ENCODE results near the gene TTC33. TPM values are rescaled to one million over a fixed set of nuclear protein-coding genes. Genes with fewer than 3 reads are reported as not detected.

The TTC33 gene
- total RNA-seq, 1 donor from 2014 or later, result 7.0 TPM

DNA sequence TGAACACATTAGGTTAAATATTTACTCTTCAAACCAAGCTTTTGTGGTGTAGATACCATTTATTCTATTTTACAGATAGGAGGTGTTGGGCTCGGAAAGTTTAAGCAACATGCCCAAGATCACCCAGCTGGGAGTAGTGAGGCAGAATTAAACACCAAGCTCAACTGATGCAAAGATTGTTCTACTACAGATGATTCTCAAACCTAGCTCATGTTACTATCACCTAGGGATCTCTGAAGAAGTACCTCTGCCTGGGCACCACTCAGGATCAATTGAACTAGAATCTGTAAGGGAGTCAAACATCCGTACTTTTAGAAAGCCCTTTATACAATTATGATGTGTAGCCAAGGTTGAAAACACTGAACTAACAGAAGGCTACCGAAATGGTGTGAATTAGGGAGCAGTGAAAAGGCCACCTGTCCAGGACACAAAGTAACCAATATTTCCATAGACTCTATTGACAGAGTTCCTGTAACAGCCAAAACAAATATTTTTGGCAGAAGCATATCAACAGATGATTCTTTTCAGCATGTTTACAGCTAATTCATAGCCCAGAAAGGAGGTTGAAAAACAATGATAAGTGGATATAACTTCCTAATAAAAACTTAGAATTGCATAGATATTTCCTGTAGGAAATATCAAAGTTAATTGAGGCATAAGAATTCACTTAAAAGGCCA is 234.5 kb downstream of the TTC33 start:
- no peaks in the 10 kb centered on the region for H3K4me1 ChIP-seq
- no peak overlapping the region for H3K4me3 ChIP-seq
- DNase-seq (ENCODE audit: low spot score in 2 of 2), result no peak
- no peak overlapping the region for H3K27ac ChIP-seq
- intact Hi-C loops (cut with DNase I), result no loop called here
- H3K36me3 ChIP-seq, result no peaks in the 10 kb centered on the region
- no peaks in the 10 kb centered on the region for H3K9me3 ChIP-seq
- H3K27me3 ChIP-seq, result no peaks in the 10 kb centered on the region
- TF ChIP-seq, protein P1, sequence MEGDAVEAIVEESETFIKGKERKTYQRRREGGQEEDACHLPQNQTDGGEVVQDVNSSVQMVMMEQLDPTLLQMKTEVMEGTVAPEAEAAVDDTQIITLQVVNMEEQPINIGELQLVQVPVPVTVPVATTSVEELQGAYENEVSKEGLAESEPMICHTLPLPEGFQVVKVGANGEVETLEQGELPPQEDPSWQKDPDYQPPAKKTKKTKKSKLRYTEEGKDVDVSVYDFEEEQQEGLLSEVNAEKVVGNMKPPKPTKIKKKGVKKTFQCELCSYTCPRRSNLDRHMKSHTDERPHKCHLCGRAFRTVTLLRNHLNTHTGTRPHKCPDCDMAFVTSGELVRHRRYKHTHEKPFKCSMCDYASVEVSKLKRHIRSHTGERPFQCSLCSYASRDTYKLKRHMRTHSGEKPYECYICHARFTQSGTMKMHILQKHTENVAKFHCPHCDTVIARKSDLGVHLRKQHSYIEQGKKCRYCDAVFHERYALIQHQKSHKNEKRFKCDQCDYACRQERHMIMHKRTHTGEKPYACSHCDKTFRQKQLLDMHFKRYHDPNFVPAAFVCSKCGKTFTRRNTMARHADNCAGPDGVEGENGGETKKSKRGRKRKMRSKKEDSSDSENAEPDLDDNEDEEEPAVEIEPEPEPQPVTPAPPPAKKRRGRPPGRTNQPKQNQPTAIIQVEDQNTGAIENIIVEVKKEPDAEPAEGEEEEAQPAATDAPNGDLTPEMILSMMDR (IDR thresholded peaks at IDR 0.05), result no peak

DNA sequence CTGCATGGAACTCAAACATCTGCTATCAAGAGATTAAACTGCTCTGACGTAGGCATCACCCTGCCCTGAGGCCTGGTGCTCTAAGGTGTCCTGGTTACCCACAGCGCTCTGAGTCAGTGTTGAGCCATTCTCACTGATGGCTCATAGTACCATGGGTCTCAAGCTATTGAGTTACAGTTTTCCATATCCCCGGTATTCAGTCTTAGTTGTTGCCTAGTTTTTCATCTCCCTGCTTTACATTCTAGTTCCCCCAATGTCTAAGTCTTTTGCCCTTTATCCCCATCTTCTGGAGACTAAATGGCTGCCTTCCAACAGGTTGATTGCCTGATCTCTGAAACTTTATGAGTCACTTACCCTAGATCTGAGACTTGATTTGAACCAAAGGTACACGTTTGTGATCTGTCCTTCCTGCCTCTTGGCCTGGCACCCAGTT is 237.3 kb downstream of the TTC33 start:
- Histone ChIP-seq H3K9me3 (no peaks in the 10 kb centered on the region), H3K27ac (no peak overlapping the region), H3K36me3 (no peaks in the 10 kb centered on the region), H3K4me3 (no peak overlapping the region), H3K27me3 (no peaks in the 10 kb centered on the region), H3K4me1 (no peaks in the 10 kb centered on the region)
- intact Hi-C loops (cut with DNase I), result no loop called here
- TF ChIP-seq, protein P1 (IDR thresholded peaks at IDR 0.05), result no peak
- no peak for DNase-seq (ENCODE audit: low spot score in 2 of 2)

DNA sequence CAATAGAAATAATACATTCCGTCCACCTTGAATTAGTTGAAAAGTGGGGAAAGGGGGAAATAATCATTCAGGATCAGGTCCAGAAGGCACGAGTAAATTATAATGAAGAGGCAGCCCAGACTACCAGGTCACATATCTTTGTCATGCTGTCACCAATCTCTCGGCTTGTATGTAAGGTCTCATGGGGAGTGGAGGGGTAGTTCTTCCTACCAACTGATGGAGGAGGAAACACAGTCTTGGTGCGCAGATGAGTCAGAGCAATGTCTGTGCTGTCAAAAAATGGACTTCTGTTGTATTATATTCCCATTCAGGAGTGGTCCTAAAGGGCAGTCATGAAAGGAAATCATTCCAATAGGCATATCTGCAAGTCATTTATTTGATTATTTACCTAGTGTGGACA is 240.3 kb downstream of the TTC33 start:
- Histone ChIP-seq H3K4me3 (no peak overlapping the region), H3K36me3 (no peaks in the 10 kb centered on the region), H3K9me3 (no peaks in the 10 kb centered on the region), H3K4me1 (no peaks in the 10 kb centered on the region), H3K27ac (no peak overlapping the region), H3K27me3 (no peaks in the 10 kb centered on the region)
- no peak for DNase-seq (ENCODE audit: low spot score in 2 of 2)
- TF ChIP-seq, protein P1 (IDR thresholded peaks at IDR 0.05), result no peak
- intact Hi-C loops (cut with DNase I), result no loop called here

DNA sequence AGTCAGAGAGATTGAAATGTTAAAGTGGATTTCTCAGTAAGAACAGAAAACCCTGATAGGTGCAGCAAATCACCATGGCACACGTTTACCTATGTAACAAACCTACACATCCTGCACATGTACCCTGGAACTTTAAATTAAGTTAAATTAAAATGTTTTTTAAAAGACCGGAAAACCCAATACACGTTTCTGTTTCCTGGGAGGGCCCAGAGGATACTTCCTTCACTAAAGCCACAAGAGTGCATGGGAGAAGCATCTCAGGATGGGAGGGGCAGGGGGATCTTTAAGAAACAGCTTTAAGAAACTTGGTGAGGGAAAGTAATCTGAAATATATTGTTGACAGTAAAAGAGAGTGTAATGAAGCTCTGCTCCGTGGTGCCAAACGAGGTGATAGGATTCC is 240.8 kb downstream of the TTC33 start:
- Histone ChIP-seq H3K4me3 (no peak overlapping the region), H3K36me3 (no peaks in the 10 kb centered on the region), H3K9me3 (no peaks in the 10 kb centered on the region), H3K27ac (no peak overlapping the region), H3K27me3 (no peaks in the 10 kb centered on the region), H3K4me1 (no peaks in the 10 kb centered on the region)
- no peak for DNase-seq (ENCODE audit: low spot score in 2 of 2)
- intact Hi-C loops (cut with DNase I), result no loop called here
- TF ChIP-seq, protein P1 (IDR thresholded peaks at IDR 0.05), result no peak

DNA sequence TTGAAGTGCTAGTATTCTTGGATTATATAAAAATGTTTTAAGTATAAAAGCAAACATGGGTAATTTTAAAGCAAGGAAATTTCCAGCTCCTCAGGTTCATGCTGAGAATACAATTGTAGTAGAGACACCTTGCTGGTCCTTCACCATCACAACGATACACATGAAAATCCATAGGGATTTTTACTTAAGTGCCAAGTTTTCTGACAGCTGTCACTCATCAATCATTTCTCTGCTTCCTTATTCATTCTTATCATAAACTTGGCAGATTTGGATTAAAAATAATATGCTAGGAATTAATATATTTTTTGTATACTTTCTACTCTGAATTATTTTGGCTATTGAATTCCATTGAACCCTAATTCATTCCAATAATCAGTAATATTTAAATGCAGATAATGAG is 244.0 kb downstream of the TTC33 start:
- no peaks in the 10 kb centered on the region for H3K27me3 ChIP-seq
- H3K4me3 ChIP-seq, result no peak overlapping the region
- no peaks in the 10 kb centered on the region for H3K9me3 ChIP-seq
- H3K36me3 ChIP-seq, result no peaks in the 10 kb centered on the region
- TF ChIP-seq, protein P1 (IDR thresholded peaks at IDR 0.05), result no peak
- H3K27ac ChIP-seq, result no peak overlapping the region
- intact Hi-C loops (cut with DNase I), result no loop called here
- DNase-seq (ENCODE audit: low spot score in 2 of 2), result no peak
- H3K4me1 ChIP-seq, result no peaks in the 10 kb centered on the region

DNA sequence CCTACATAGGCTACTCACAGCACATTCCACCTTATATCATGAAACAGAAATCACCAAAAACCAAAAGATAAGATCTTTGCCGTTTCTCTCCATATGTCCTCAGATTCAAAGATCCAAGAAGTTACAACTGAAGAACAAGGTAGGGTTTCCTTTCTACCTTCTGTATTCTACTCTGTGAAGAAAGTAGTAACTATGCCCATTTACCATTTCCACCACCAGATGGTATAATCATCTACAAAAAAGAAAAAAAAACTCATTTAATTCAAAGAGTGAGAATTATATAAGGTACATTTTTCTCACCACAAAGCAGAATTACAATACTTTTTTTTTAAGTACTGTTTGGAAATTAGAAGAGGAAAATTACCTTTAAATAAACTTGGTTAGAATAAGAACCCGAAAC is 248.7 kb downstream of the TTC33 start:
- Histone ChIP-seq H3K36me3 (no peaks in the 10 kb centered on the region), H3K4me1 (no peaks in the 10 kb centered on the region), H3K27me3 (no peaks in the 10 kb centered on the region), H3K4me3 (no peak overlapping the region), H3K9me3 (no peaks in the 10 kb centered on the region), H3K27ac (no peak overlapping the region)
- TF ChIP-seq, protein P1 (IDR thresholded peaks at IDR 0.05), result no peak
- intact Hi-C loops (cut with DNase I), result no loop called here
- no peak for DNase-seq (ENCODE audit: low spot score in 2 of 2)
